Stimulated activated naive B cell treated with anti-CD40 and anti-IgM and Interleukin-4, amounts not matched to agents 10 μg/mL and 1 μg/mL and 100 μg/mL, for 72 hours (primary cell): ENCODE measurements around the gene EFEMP2.
"Not testable (repeated sequence)": the region's sequence is repeated elsewhere in the genome, so short reads cannot be mapped to it uniquely, and the experiment has no call there.

Experiments
- ATAC-seq, 2 donors: fragments of 150-1000 bp; cut with Tn5 transposase; replicated peaks; 2 replicates each; pipeline ENCODE4 v1.10.0; 2021; ENCODE audit warnings: moderate library complexity in 1 of 2
- DNase-seq: peaks from one replicate; pipeline ENCODE4 v3.0.0; 2021
- H3K27ac Mint-ChIP-seq: one replicate; pipeline ENCODE4 v1.8.0; 2022; ENCODE audit warnings: mild to moderate bottlenecking, mixed read lengths
- H3K27me3 Mint-ChIP-seq, 2 donors: one replicate each; pipeline ENCODE4 v1.8.0; 2022; ENCODE audit warnings: mixed read lengths in 2 of 2
- H3K36me3 Mint-ChIP-seq, 2 donors: one replicate each; pipeline ENCODE4 v1.8.0; 2022; ENCODE audit warnings: mixed read lengths in 2 of 2, mild to moderate bottlenecking in 1 of 2
- H3K4me1 Mint-ChIP-seq, 2 donors: one replicate each; pipeline ENCODE4 v1.8.0; 2022; ENCODE audit warnings: mixed read lengths in 2 of 2, mild to moderate bottlenecking in 1 of 2
- H3K4me3 Mint-ChIP-seq, 2 donors: one replicate each; pipeline ENCODE4 v1.8.0; 2022; ENCODE audit warnings: mild to moderate bottlenecking in 2 of 2, mixed read lengths in 2 of 2, moderate library complexity in 1 of 2
- H3K9me3 Mint-ChIP-seq, 2 donors: one replicate each; pipeline ENCODE4 v1.8.0; 2022; ENCODE audit warnings: mixed read lengths in 2 of 2, mild to moderate bottlenecking in 1 of 2

Gene EFEMP2

DNA sequence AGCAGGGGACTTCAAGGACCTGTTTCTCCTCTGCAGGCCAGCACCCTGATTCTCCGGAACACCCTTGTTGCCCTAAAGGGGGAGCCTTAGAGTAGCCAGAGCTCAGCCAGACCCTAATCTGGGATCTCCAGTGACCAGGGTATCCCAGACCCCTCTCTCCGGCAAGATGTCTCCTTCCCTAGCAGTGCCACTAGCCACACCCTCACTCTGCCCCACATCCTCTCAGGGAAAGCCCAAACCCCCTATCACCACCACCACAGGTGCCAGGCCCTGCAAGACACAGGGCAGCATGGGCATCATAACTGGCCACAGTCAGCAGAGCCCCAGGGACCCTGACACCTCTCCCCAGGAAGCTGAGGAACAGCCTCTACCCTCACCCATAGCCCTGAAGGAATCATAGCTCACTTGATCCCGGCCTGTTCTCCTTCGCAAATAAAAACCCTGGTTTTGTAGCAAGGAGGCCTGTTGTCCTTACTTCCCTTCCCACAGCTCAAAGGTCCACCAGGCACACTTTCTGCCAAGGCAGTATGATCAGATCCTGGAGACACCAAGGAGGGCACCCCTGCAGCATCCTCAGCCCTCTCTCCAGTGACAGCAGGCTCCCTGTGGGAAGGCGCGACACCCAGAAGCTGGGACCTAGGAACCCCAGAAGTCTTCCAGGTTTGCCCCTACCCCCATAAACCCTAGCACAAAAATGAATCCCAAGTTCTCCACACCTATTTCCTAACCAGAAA is 19.2 kb downstream of the EFEMP2 start:
- H3K36me3 Mint-ChIP-seq = peaks cover 58 to 72% of the 10 kb centered on the region in 2 donors
- H3K4me1 Mint-ChIP-seq = peaks cover 30 to 53% of the 10 kb centered on the region in 2 donors
- no peaks in the 10 kb centered on the region for H3K27me3 Mint-ChIP-seq
- DNase-seq (no peak), ATAC-seq (no peak)
- H3K4me3 Mint-ChIP-seq = peak overlapping the region; percentile 9 to 41
- peaks cover 0 to 5% of the 10 kb centered on the region in 2 donors for H3K9me3 Mint-ChIP-seq
- H3K27ac Mint-ChIP-seq = peak overlapping the region; percentile 4

DNA sequence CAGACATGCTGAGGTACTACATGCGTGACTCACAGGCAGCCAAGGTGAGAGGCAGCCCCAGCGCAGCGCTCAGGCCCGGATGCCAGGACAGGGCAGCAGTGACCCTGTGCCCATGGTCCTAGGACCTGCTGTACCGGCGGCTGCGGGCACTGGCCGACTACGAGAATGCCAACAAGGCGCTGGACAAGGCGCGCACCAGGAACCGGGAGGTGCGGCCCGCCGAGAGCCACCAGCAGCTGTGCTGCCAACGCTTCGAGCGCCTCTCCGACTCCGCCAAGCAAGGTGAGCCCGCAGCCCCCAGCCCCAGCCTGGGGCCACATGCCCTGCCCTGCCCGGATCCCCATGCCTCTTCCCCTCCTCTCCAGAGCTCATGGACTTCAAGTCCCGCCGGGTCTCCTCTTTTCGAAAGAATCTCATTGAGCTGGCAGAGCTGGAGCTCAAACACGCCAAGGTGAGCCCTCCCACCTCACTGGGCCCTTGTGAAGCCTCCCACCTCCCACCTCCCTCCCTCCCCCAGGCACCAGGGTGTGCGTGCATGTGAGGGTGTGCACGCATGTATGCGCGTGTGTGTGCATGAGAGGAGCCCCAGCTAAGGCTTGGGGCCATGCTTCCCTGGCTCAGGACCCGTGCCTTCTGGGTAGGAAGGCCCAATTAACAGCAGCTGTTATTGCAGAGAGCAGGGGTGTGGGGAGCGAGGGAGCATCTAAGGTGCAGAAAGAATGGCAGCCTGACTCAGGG is 19.9 kb downstream of the EFEMP2 start:
- peaks cover 0 to 5% of the 10 kb centered on the region in 2 donors for H3K9me3 Mint-ChIP-seq
- H3K36me3 Mint-ChIP-seq = peaks cover 55 to 68% of the 10 kb centered on the region in 2 donors
- H3K4me3 Mint-ChIP-seq = peak overlapping the region in 1 of 2 donors; percentile 41
- peaks cover 32 to 47% of the 10 kb centered on the region in 2 donors for H3K4me1 Mint-ChIP-seq
- H3K27ac Mint-ChIP-seq = peak overlapping the region; percentile 4
- no peaks in the 10 kb centered on the region for H3K27me3 Mint-ChIP-seq
- ATAC-seq (no peak), DNase-seq (no peak)

DNA sequence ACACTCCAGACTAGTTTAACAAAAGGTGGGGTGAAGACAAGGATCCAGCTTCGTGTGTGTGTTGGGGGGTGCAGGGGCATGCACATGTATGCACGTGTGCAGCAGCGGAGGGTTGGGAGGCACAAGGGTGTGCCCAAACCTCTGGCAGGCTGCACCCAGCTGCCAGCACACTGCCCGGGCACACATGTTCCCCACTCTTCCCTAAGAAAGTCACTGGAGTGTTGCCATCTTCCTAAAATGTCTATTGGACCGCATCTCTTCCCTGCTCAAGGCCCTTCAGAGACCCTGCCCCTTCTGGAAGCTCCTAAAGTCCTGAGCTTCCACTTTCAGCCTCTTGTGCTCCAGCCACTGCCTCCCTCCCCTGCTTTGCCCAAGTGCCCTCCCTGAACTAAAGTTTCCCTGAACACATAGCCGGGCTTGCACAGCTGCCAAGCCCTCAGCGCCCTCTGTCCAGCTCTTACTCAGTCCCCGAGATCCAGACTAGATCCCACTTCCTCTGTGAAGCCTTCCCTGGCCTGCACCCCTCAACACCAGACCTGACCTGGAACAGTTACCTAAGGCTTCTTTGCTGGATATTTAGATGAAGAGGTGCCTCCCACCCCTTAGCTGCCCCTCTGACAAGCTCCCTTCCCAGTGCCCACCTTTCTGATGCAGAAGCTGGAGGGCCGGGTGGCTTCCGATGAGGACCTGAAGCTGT is 20.6 kb downstream of the EFEMP2 start:
- no peak for DNase-seq
- ATAC-seq = peak in 1 of 2 donors; percentile 3
- peak overlapping the region; percentile 75 for H3K27ac Mint-ChIP-seq
- peaks cover 32 to 45% of the 10 kb centered on the region in 2 donors for H3K4me1 Mint-ChIP-seq
- no peaks in the 10 kb centered on the region for H3K27me3 Mint-ChIP-seq
- peak overlapping the region; percentile 1 to 39 for H3K4me3 Mint-ChIP-seq
- peaks cover 53 to 67% of the 10 kb centered on the region in 2 donors for H3K36me3 Mint-ChIP-seq
- peaks cover 0 to 5% of the 10 kb centered on the region in 2 donors for H3K9me3 Mint-ChIP-seq

DNA sequence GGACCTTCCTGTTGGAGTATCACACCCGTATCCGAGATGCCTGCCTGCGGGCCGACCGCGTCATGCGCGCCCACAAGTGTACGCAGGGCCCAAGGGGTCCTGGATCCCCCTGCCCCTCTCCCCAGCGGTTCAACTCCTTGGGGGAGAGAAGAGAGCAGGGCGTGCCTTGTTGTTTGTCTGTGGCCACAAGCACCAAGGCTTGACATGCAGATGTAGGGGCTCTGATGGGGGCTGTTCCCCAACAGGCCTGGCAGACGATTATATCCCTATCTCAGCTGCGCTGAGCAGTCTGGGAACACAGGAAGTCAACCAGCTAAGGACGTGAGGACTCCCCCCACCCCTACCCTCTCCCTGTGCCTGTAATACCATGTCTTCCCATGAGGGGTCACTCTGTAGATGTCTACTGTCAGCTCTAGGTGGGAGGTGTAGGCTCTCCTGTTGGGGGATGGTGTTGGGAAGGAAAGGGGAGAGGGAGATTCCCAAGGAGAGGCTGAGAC is 21.5 kb downstream of the EFEMP2 start:
- DNase-seq = no peak
- peak; percentile 30 to 45 for ATAC-seq
- peaks cover 45 to 58% of the 10 kb centered on the region in 2 donors for H3K36me3 Mint-ChIP-seq

DNA sequence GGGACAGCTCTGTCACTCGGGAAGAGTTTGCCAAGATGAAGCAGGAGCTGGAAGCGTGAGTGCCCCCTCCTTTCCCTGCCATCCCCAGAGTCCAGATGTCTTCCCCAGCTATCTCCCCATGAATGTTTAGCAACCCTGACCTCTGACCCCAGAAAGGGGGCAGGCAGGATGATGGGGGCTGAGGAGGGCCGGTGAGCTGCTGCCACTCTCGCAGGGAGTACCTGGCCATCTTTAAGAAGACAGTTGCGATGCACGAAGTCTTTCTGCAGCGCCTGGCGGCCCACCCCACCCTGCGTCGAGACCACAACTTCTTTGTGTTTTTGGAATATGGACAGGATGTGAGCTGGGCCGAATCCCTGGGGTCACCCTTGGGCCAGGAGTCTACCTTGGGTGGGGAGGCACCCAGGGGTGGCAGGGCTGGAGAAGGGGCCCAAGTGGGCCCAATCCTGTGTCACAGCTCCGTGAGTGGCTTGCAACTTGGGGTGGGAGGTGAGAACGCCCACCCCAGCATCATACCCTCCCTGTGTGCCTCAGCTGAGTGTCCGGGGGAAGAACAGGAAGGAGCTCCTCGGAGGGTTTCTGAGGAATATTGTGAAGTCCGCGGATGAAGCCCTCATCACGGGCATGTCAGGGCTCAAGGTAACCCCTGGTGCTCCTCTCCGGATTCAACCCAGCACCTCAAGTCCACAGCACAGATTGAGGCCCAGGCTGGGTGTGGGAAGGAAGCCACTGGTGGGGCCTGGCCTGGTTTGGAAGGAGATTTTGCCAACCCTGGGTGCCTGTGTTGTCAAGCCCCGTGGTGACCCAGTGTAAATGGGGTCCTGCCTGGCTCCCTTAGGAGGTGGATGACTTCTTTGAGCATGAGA is 22.1 kb downstream of the EFEMP2 start:
- Mint-ChIP-seq H3K4me3 (no peak overlapping the region), H3K36me3 (peaks cover 42 to 51% of the 10 kb centered on the region in 2 donors), H3K27ac (peak overlapping the region; percentile 59), H3K27me3 (no peaks in the 10 kb centered on the region), H3K4me1 (peaks cover 22 to 30% of the 10 kb centered on the region in 2 donors), H3K9me3 (peaks cover 0 to 5% of the 10 kb centered on the region in 2 donors)
- peak; percentile 14 to 24 for ATAC-seq
- DNase-seq = no peak

More for the DNA sequence above, 21.5 kb downstream of the EFEMP2 start:
- Mint-ChIP-seq H3K4me1 (peaks cover 26 to 37% of the 10 kb centered on the region in 2 donors), H3K4me3 (peak overlapping the region in 1 of 2 donors; percentile 29), H3K9me3 (peaks cover 0 to 5% of the 10 kb centered on the region in 2 donors), H3K27ac (peak overlapping the region; percentile 31), H3K27me3 (no peaks in the 10 kb centered on the region)

DNA sequence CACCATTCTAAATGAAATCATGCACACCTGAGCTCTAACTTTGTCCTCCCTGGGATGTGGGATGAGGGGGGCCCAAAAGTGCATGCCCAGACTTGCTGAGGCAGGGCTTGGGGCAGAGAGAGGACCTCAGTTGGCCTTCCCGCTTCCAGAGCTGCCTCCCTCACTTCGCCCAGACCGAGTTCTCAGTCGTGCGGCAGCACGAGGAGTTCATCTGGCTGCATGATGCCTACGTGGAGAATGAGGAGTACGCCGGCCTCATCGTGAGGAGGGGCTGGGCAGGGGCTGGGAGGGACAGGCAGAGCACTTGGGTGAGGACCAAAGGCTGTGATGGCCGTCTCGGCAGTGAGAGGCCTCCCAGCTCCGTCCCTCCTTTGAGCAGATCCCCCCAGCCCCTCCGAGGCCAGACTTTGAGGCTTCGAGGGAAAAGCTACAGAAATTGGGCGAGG is 22.8 kb downstream of the EFEMP2 start:
- Mint-ChIP-seq H3K27ac (peak overlapping the region; percentile 59), H3K27me3 (no peaks in the 10 kb centered on the region)
- ATAC-seq = no peak

DNA sequence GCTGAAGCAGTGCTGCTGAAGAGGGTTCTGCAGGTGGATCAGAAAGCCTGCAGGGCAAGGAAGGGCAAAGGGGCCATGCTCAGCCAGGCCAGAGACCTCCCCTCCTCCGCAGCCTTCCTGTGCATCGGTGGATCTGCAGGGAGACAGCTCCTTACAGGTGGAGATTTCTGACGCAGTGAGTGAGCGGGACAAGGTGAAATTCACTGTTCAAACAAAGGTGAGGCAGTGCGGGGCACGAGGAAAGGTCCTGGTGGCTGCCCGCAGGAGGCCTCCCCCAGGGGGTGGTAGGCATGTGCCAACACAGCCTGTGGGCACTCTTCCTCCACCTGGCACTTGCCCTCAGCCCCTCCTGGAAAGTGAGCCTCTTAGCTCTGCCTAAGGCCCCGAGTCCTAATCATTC is 23.2 kb downstream of the EFEMP2 start:
- H3K27me3 Mint-ChIP-seq = no peaks in the 10 kb centered on the region
- peak overlapping the region; percentile 37 for H3K27ac Mint-ChIP-seq
- peaks cover 0 to 5% of the 10 kb centered on the region in 2 donors for H3K9me3 Mint-ChIP-seq
- DNase-seq (no peak), ATAC-seq (no peak)
- H3K4me3 Mint-ChIP-seq = no peak overlapping the region
- H3K36me3 Mint-ChIP-seq = peaks cover 32 to 41% of the 10 kb centered on the region in 2 donors
- H3K4me1 Mint-ChIP-seq = peaks cover 15 to 20% of the 10 kb centered on the region in 2 donors

More for the DNA sequence above, 22.8 kb downstream of the EFEMP2 start:
- H3K4me3 Mint-ChIP-seq = no peak overlapping the region
- H3K9me3 Mint-ChIP-seq = peaks cover 0 to 5% of the 10 kb centered on the region in 2 donors
- H3K4me1 Mint-ChIP-seq = peaks cover 18 to 24% of the 10 kb centered on the region in 2 donors
- DNase-seq = no peak
- H3K36me3 Mint-ChIP-seq = peaks cover 36 to 45% of the 10 kb centered on the region in 2 donors

DNA sequence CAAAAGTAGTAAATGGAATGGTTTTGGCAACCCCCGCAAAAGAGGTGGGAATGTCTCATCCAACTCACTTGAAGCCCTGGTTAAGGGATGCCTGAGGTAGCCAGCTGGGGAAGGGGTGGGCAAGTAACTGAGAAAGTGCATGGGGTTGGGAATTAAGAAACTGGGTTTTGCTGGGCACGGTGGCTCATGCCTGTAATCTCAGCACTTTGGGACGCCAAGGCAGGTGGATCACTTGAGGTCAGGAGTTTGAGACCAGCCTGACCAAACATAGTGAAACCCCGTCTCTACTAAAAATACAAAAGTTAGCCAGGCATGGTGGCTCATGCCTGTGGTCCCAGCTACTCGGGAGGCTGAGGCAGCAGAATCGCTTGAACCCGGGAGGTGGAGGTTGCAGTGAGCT is 23.9 kb downstream of the EFEMP2 start:
- not testable (repeated sequence) for H3K27me3 Mint-ChIP-seq, ATAC-seq, H3K27ac Mint-ChIP-seq, H3K9me3 Mint-ChIP-seq, H3K4me3 Mint-ChIP-seq, DNase-seq
- Mint-ChIP-seq H3K36me3 (peaks cover 25 to 34% of the 10 kb centered on the region in 2 donors), H3K4me1 (peaks cover 11 to 13% of the 10 kb centered on the region in 2 donors)

DNA sequence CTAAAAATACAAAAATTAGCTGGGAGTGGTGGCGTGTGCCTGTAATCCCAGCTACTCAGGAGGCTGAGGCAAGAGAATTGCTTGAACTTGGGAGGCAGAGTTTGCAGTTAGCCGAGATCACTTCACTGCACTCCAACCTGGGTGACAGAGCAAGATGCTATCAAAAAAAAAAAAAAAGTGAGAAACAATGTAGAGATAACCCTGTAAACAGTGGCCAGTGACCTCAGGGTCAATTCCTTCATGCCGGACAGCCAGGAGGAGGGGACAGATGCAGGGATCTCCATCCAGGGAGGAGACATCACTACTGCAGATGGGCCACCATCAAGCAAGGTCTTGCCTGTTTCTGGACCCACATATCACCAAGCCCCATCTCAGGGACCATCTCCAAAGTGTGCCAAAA is 24.9 kb downstream of the EFEMP2 start:
- H3K27ac Mint-ChIP-seq = no peak overlapping the region
- no peak overlapping the region for H3K4me3 Mint-ChIP-seq
- ATAC-seq (no peak), DNase-seq (no peak)
- H3K9me3 Mint-ChIP-seq = peaks cover 0 to 5% of the 10 kb centered on the region in 2 donors
- H3K4me1 Mint-ChIP-seq = peaks cover 6 to 7% of the 10 kb centered on the region in 2 donors
- peaks cover 19 to 27% of the 10 kb centered on the region in 2 donors for H3K36me3 Mint-ChIP-seq
- no peaks in the 10 kb centered on the region for H3K27me3 Mint-ChIP-seq

DNA sequence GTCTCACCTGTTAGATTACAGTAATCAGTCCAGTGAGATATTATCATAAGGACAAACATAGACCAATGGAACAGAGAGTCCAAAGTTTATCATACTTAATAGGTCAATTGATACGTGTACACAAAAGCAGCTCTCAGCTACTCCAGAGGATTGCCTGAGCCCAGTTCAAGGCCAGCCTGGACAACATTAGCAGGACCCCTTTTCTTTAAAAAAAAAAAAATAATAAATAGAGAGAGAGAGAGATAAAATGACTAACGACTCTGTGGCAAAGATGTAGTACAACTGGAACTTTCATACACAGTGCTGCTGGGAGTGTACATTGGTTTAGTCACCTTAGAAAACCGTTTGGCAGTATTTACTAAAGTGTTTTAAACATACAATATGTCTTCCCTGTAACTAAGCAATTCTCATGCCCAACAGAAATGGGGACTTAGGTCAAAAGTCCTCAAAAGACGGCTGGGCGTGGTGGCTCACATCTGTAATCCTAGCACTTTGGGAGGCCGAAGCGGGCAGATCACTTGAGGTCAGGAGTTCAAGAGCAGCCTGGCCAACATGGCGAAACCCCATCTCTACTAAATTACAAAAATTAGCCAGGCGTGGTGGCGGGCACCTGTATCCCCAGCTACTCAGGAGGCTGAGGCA is 28.2 kb downstream of the EFEMP2 start:
- Mint-ChIP-seq H3K27me3 (no peaks in the 10 kb centered on the region), H3K36me3 (no peaks in the 10 kb centered on the region), H3K9me3 (no peaks in the 10 kb centered on the region), H3K4me1 (peaks cover 0 to 2% of the 10 kb centered on the region in 2 donors), H3K27ac (no peak overlapping the region), H3K4me3 (no peak overlapping the region)
- no peak for DNase-seq
- ATAC-seq = no peak

DNA sequence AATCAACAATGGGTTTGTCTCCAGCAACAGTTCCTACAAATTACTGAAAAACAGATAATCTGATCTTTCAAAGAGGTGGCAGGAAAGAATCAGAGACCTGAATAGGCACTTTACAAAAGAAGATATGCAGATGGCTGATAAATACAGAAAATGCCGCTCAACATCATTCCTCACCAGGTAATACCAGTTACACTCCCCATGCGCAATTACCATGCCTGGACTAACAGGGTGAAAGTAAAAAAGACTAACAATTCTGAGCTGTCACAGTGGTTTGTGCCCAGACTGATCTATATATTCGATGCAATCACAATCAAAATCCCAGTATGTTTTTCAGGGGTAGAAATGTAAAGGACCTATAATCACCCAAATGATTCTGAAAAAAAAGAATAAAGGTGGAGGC is 28.8 kb downstream of the EFEMP2 start:
- no peaks in the 10 kb centered on the region for H3K36me3 Mint-ChIP-seq
- H3K9me3 Mint-ChIP-seq = no peaks in the 10 kb centered on the region
- no peak for ATAC-seq
- no peak for DNase-seq
- no peak overlapping the region for H3K27ac Mint-ChIP-seq
- no peak overlapping the region for H3K4me3 Mint-ChIP-seq
- H3K27me3 Mint-ChIP-seq = no peaks in the 10 kb centered on the region
- H3K4me1 Mint-ChIP-seq = peaks cover 0 to 2% of the 10 kb centered on the region in 2 donors

DNA sequence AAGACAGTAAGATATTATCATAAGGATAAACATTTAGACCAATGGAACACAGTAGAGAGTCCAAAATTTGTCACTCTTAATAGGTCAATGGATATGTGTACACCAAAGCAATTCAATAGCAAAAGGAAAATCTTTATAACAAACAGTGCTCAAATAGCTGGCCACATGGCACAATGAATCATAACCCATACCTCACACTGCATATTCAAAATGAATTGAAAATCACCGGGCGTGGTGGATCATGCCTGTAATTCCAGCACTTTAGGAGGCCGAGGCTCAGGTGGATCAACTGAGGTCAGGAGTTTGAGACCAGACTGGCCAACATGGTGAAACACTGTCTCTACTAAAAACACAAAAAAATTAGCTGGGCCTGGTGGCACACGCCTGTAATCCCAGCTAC is 30.5 kb downstream of the EFEMP2 start:
- no peaks in the 10 kb centered on the region for H3K4me1 Mint-ChIP-seq
- DNase-seq = no peak
- no peak overlapping the region for H3K4me3 Mint-ChIP-seq
- H3K36me3 Mint-ChIP-seq = no peaks in the 10 kb centered on the region
- no peak for ATAC-seq
- H3K27me3 Mint-ChIP-seq = no peaks in the 10 kb centered on the region
- no peak overlapping the region for H3K27ac Mint-ChIP-seq
- H3K9me3 Mint-ChIP-seq = no peaks in the 10 kb centered on the region

DNA sequence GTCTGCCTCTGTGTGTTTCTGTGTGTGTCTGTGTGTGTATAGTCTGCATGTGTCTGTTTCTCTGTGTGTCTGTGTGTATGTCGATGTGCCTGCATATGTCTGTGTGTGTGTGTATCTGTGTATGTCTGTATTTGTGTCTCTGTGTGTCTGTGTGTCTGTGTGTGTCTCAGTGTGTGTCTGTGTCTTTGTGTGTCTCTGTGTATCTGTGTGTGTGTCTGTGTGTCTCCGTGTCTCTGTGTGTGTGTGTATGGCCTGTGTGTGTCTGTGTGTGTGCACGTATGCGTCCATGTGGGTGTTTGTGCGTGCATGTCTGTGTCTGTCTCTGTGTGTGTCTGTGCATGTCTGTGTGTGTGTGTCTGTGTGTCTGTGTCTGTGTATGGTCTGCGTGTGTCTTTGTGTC is 38.4 kb downstream of the EFEMP2 start:
- DNase-seq (no peak), ATAC-seq (peak in 1 of 2 donors; percentile 14)
- Mint-ChIP-seq H3K4me1 (peaks cover 19 to 23% of the 10 kb centered on the region in 2 donors), H3K9me3 (peaks cover 4 to 5% of the 10 kb centered on the region in 2 donors), H3K36me3 (no peaks in the 10 kb centered on the region), H3K27ac (no peak overlapping the region), H3K4me3 (no peak overlapping the region), H3K27me3 (peaks cover 0 to 9% of the 10 kb centered on the region in 2 donors)
